K562 (cell line): Measurements from ENCODE around the gene APOLD1. TPM values are rescaled to one million over a fixed set of nuclear protein-coding genes. Genes with fewer than 3 reads are reported as not detected.

Experiments used
- ATAC-seq: fragments of 200-7000 bp; cut with Tn5 transposase; 3 replicates; pipeline ENCODE4 v1.9.1; 2020; ENCODE audit warnings: moderate library complexity
- BruUV-seq: library from RNA; stranded (reverse); fragments of 400-500 nt; replicated peaks from 2 replicates; lab custom pipeline; 2021; lab: Mats Ljungman, UMichigan
- CTCF ChIA-PET: fragments of 300-600 bp; formaldehyde crosslinking; extraction: SDS; loops from one replicate; lab custom pipeline; 2021; ENCODE audit warnings: low intra/inter-chr PET ratio; lab: Yijun Ruan, JAX
- POLR2A ChIA-PET: fragments of 300-600, 350-650 bp; sonication (Branson Sonifier 250); formaldehyde crosslinking; extraction: SDS; loops from one replicate; lab custom pipeline; 2021; ENCODE audit warnings: antibody characterized with exemption, inconsistent platforms; lab: Yijun Ruan, JAX
- DNase-seq, 4 experiments: peaks; one replicate each; pipeline versions ENCODE4 v3.0.0 to v3.0.0-alpha.2; 2011 to 2018; ENCODE audit warnings: low spot score in 3 of 4, mixed read lengths in 3 of 4; ENCODE audit errors: extremely low read depth in 1 of 4
- FAIRE-seq: peaks from 2 replicates; lab custom pipeline; 2011; peaks lifted over from hg19 to GRCh38; lab: Jason Lieb, UNC
- H2AFZ ChIP-seq: 2 replicates; pipeline ENCODE4 v1.6.0; 2011; ENCODE audit warnings: low read depth, low read length, control low read depth, inconsistent platforms
- H3K27ac ChIP-seq: fragments of 200-600 bp; 3 replicates; pipeline ENCODE4 v1.8.0; 2011; ENCODE audit warnings: low read depth, mild to moderate bottlenecking, control low read depth, inconsistent platforms, low read length, moderate library complexity, mixed read lengths; ENCODE audit errors: extremely low read depth
- H3K27me3 ChIP-seq, 2 experiments: fragments of 300-600 bp in 1 of 2; 2 replicates in 1 of 2; 3 replicates in 1 of 2; pipeline versions ENCODE4 v1.6.0 to v1.8.0; 2011; ENCODE audit warnings: inconsistent platforms in 2 of 2, low read length in 2 of 2, mild to moderate bottlenecking in 1 of 2, mixed read lengths in 1 of 2, moderate library complexity in 1 of 2; ENCODE audit not compliant: control insufficient read depth in 2 of 2, insufficient read depth in 2 of 2
- H3K36me3 ChIP-seq: fragments of 300-600 bp; 3 replicates; pipeline ENCODE4 v1.8.0; 2011; ENCODE audit warnings: mild to moderate bottlenecking, low read length, inconsistent platforms; ENCODE audit not compliant: control insufficient read depth, insufficient read depth
- H3K4me1 ChIP-seq, 2 experiments: fragments of 200-600 bp in 1 of 2; replicated peaks in 1 of 2; 2 replicates in 1 of 2; 3 replicates in 1 of 2; pipeline versions ENCODE4 v1.5.1 to v1.8.0; 2011; ENCODE audit warnings: inconsistent platforms in 2 of 2, low read length in 2 of 2, mild to moderate bottlenecking in 1 of 2, mixed read lengths in 1 of 2, moderate library complexity in 1 of 2; ENCODE audit not compliant: control insufficient read depth in 2 of 2, insufficient read depth in 2 of 2
- H3K4me2 ChIP-seq: 2 replicates; pipeline ENCODE4 v1.6.1; 2011; ENCODE audit warnings: low read length, control low read depth, inconsistent platforms, mixed read lengths; ENCODE audit not compliant: insufficient read depth
- H3K4me3 ChIP-seq: fragments of 200-600 bp; sonication (generic), shearing (Covaris generic); 2 replicates; pipeline ENCODE4 v1.5.1; 2016; ENCODE audit warnings: control low read depth, inconsistent platforms
- H3K79me2 ChIP-seq: fragments of 200-600 bp; 3 replicates; pipeline ENCODE4 v1.8.0; 2011; ENCODE audit warnings: low read length, inconsistent platforms; ENCODE audit not compliant: control insufficient read depth, insufficient read depth
- H3K9ac ChIP-seq, 2 experiments: 2 replicates each; pipeline versions ENCODE4 v1.6.0 to v1.6.1; 2011; ENCODE audit warnings: low read depth in 2 of 2, low read length in 2 of 2, control low read depth in 1 of 2, inconsistent platforms in 1 of 2, mild to moderate bottlenecking in 1 of 2, mixed read lengths in 1 of 2; ENCODE audit not compliant: insufficient read depth in 1 of 2
- H3K9me1 ChIP-seq: one replicate; pipeline ENCODE4 v1.6.0; 2011; ENCODE audit warnings: inconsistent platforms, mild to moderate bottlenecking, low read length, moderate library complexity; ENCODE audit not compliant: control insufficient read depth, insufficient read depth
- H3K9me3 ChIP-seq: replicated peaks from 2 replicates; pipeline ENCODE4 v1.5.1; 2011; ENCODE audit warnings: low read depth, low read length, inconsistent platforms; ENCODE audit not compliant: control insufficient read depth, insufficient read depth
- H4K20me1 ChIP-seq: replicated peaks from 2 replicates; pipeline ENCODE4 v1.6.1; 2011; ENCODE audit warnings: low read length, inconsistent platforms, mixed read lengths; ENCODE audit not compliant: control insufficient read depth, insufficient read depth
- ARID1B ChIP-seq: fragments of 450-650 bp; IDR thresholded peaks from 2 replicates; pipeline ENCODE4 v1.6.1; 2016; ENCODE audit warnings: antibody characterized with exemption, mild to moderate bottlenecking, inconsistent platforms
- ASH1L ChIP-seq: fragments of 450-650 bp; IDR thresholded peaks from 2 replicates; pipeline ENCODE4 v1.6.1; 2018; ENCODE audit warnings: borderline replicate concordance, mild to moderate bottlenecking, low read depth; ENCODE audit not compliant: partially characterized antibody
- ATF3 ChIP-seq, 2 experiments: fragments of 450-650 bp in 1 of 2; sonication (generic) in 1 of 2; formaldehyde crosslinking in 1 of 2; IDR thresholded peaks in 1 of 2; conservative IDR thresholded peaks in 1 of 2; 2 replicates each; pipeline versions ENCODE4 v1.6.1 to v1.8.1; 2016 to 2023; ENCODE audit warnings: mild to moderate bottlenecking in 2 of 2, moderate library complexity in 2 of 2, inconsistent platforms in 1 of 2, missing genetic modification reagents in 1 of 2
- CBFA2T2 ChIP-seq: fragments of 450-650 bp; conservative IDR thresholded peaks from 2 replicates; pipeline ENCODE4 v1.6.1; 2017; ENCODE audit warnings: mild to moderate bottlenecking
- CBFA2T3 ChIP-seq: fragments of 450-650 bp; IDR thresholded peaks from 2 replicates; pipeline ENCODE4 v1.6.1; 2017
- CEBPG ChIP-seq, 3 experiments: fragments of 200-800 bp in 1 of 3; sonication (Bioruptor generic) in 1 of 3; sonication (generic) in 1 of 3; formaldehyde crosslinking in 1 of 3; IDR thresholded peaks in 2 of 3; conservative IDR thresholded peaks in 1 of 3; 2 replicates each; pipeline versions ENCODE4 v1.6.1 to v1.8.0; 2016 to 2022; ENCODE audit warnings: missing compliant biosample characterization in 2 of 3, missing genetic modification characterization in 2 of 3, mild to moderate bottlenecking in 1 of 3, missing genetic modification reagents in 1 of 3
- ILK ChIP-seq: fragments of 450-650 bp; IDR thresholded peaks from 2 replicates; pipeline ENCODE4 v1.6.1; 2016; ENCODE audit warnings: missing genetic modification characterization, low read depth, mild to moderate bottlenecking, missing compliant biosample characterization, moderate library complexity, borderline replicate concordance
- L3MBTL2 ChIP-seq: fragments of 450-650 bp; IDR thresholded peaks from 2 replicates; pipeline ENCODE4 v1.6.1; 2016; ENCODE audit warnings: mild to moderate bottlenecking, moderate library complexity
- NCOR1 ChIP-seq: fragments of 450-650 bp; IDR thresholded peaks from 2 replicates; pipeline ENCODE4 v1.6.1; 2016; ENCODE audit warnings: mild to moderate bottlenecking, moderate library complexity
- RCOR1 ChIP-seq, 2 experiments: IDR thresholded peaks; 2 replicates each; pipeline ENCODE4 v1.6.1; 2012; ENCODE audit warnings: low read depth in 2 of 2, low read length in 2 of 2, borderline replicate concordance in 1 of 2, improper control_type of control experiment in 1 of 2
- TAL1 ChIP-seq: fragments of 450-650 bp; IDR thresholded peaks from 2 replicates; pipeline ENCODE4 v1.6.1; 2016; ENCODE audit warnings: mild to moderate bottlenecking
- TCF3 ChIP-seq: sonication (generic); formaldehyde crosslinking; IDR thresholded peaks from 2 replicates; pipeline ENCODE4 v1.4.0; 2020; ENCODE audit warnings: mild to moderate bottlenecking, missing genetic modification reagents
- TEAD4 ChIP-seq, 2 experiments: sonication (generic) in 1 of 2; formaldehyde crosslinking in 1 of 2; IDR thresholded peaks; 2 replicates each; pipeline versions ENCODE4 v1.6.1 to v1.8.0; 2012 to 2022; ENCODE audit warnings: borderline replicate concordance in 1 of 2, inconsistent platforms in 1 of 2, low read length in 1 of 2, mild to moderate bottlenecking in 1 of 2, missing genetic modification reagents in 1 of 2
- ZBTB11 ChIP-seq, 3 experiments: fragments of 200-800 bp in 1 of 3; fragments of 250-450 bp in 1 of 3; fragments of 450-650 bp in 1 of 3; sonication (Bioruptor Pico) in 1 of 3; sonication (Bioruptor generic) in 1 of 3; formaldehyde crosslinking in 1 of 3; IDR thresholded peaks; 2 replicates each; pipeline versions ENCODE4 v1.6.1 to v1.8.0; 2016 to 2022; ENCODE audit warnings: mild to moderate bottlenecking in 2 of 3, missing genetic modification characterization in 2 of 3, missing compliant biosample characterization in 1 of 3, moderate library complexity in 1 of 3
- WGBS: fragments of 100-300 bp; shearing (Covaris generic); methylation state at CpG from one replicate; pipeline ENCODE4 v1.1.6; 2016; ENCODE audit warnings: low coverage, mixed read lengths; ENCODE audit not compliant: insufficient coverage; ENCODE audit errors: missing lambda C conversion rate; 5-methylcytosine and 5-hydroxymethylcytosine counted together
- in situ Hi-C: fragments of 300-500 bp; cut with MboI; formaldehyde crosslinking; loops from 4 replicates; pipeline ENCODE4 v1.15.0; 2018; ENCODE audit warnings: inconsistent platforms, mixed read lengths
- intact Hi-C: fragments of 100-400 bp; cut with micrococcal nuclease; formaldehyde crosslinking; loops from 2 replicates; pipeline ENCODE4 v1.14.2; 2022
- polyA plus RNA-seq, 8 experiments: library from polyadenylated mRNA; depleted of rRNA in 4 of 8; stranded (reverse) in 5 of 8; unstranded in 3 of 8; fragments of >200 nt; fragmentation: Nextera tagmentation in 2 of 8; fragmentation: Illumina TruSeq in 1 of 8; extraction: Ambion mirVana in 2 of 8; extraction: Trizol in 1 of 8; gene quantifications; 2 replicates each; pipeline versions ENCODE4 v1.2.1 to v1.2.3, GENCODE V29; 2011 to 2014; ENCODE audit warnings: inconsistent platforms in 1 of 8, missing spikeins in 1 of 8
- total RNA-seq, 7 experiments: library from RNA; depleted of rRNA in 6 of 7; stranded (reverse); fragments of >200 nt in 6 of 7; fragmentation: Illumina TruSeq in 2 of 7; extraction: Trizol in 2 of 7; gene quantifications; 2 replicates each; pipeline versions ENCODE4 v1.2.1 to v1.2.3, GENCODE V29; 2011 to 2021; ENCODE audit warnings: low replicate concordance in 1 of 7

APOLD1 gene
- total and polyA plus RNA-seq, 9 of the 15 experiments (the other 6 are each of a cell fraction or from before 2014, with no cell fraction given) = 0.28 to 1.1 (median 0.61) TPM

GRCh38 chr12:12806784-12807516 lies 21.5 kb downstream of the APOLD1 start:
- intact Hi-C loops = no loop called here
- TF ChIP-seq CEBPG (CRISPR knock-in tag; IDR thresholded peaks at IDR 0.05) (no peak), CEBPG (tag; conservative IDR thresholded peaks at IDR 0.05 in 1 of 2, IDR thresholded peaks at IDR 0.05 in 1 of 2) (peak; percentile 32 to 75; a peak in 3 of 4 replicates), ZBTB11 (CRISPR knock-in tag; IDR thresholded peaks at IDR 0.05) (0 out of 6 replicates have a peak, but pooled peaks of 1 of the 3 experiments have one; percentile 18), ATF3 (IDR thresholded peaks at IDR 0.05) (peak; percentile 75), ATF3 (CRISPR knock-in tag; conservative IDR thresholded peaks at IDR 0.05) (no peak), TAL1 (peak; percentile 75), CBFA2T3 (peak; percentile 79), TCF3 (CRISPR knock-in tag) (peak; percentile 75), ARID1B (peak; percentile 67), TEAD4 (IDR thresholded peaks at IDR 0.05; ENCODE audit: low read length) (peak; percentile 40), TEAD4 (CRISPR knock-in tag; IDR thresholded peaks at IDR 0.05; ENCODE audit: borderline replicate concordance) (no peak), ILK (tag) (no peak), NCOR1 (peak; percentile 47; the same call in 1 of the 2 replicates), CBFA2T2 (peak; percentile 59), L3MBTL2 (peak; percentile 65; the same call in 1 of the 2 replicates), ASH1L (no peak), RCOR1 (IDR thresholded peaks at IDR 0.05; ENCODE audit: borderline replicate concordance in 1 of 2, low read depth in 2 of 2, low read length in 2 of 2) (peak in 1 of 2 experiments; percentile 46; a peak in 1 of 4 replicates)

More at GRCh38 chr12:12806784-12807516, 21.5 kb downstream of the APOLD1 start:
- H4K20me1 ChIP-seq = no peaks in the 10 kb centered on the region
- ATAC-seq (peak; percentile 64), FAIRE-seq (peak; percentile 19), DNase-seq (peak in 1 of 4 experiments; percentile 41)
- H2AFZ ChIP-seq = peak overlapping the region; percentile 40
- H3K4me3 ChIP-seq = no peak overlapping the region
- BruUV-seq = no TSS peak
- H3K27ac ChIP-seq = no peak overlapping the region
- H3K4me2 ChIP-seq = no peak overlapping the region; the same call in 1 of the 2 replicates
- peaks cover 7 to 26% of the 10 kb centered on the region in 2 experiments; a peak in 4 of 5 replicates for H3K4me1 ChIP-seq
- ChIA-PET POLR2A (interaction anchor here (0.6 kb wide), 1 partner anchor 385 kb away, joined by 3 read pairs; no protein-coding TSS in a partner anchor), CTCF (no interaction called here)
- no peaks in the 10 kb centered on the region for H3K79me2 ChIP-seq
- WGBS = 22% methylated on average over 8 of the region's 8 CpGs
- no peak overlapping the region for H3K9ac ChIP-seq
- no peaks in the 10 kb centered on the region for H3K27me3 ChIP-seq
- no peaks in the 10 kb centered on the region for H3K36me3 ChIP-seq
- in situ Hi-C loops = no loop called here
- no peaks in the 10 kb centered on the region for H3K9me3 ChIP-seq
- no peaks in the 10 kb centered on the region for H3K9me1 ChIP-seq
